GM23338 (cell line): ENCODE measurements around the gene UBN1. TPM values are rescaled to one million over a fixed set of nuclear protein-coding genes. Genes with fewer than 3 reads are reported as not detected.

Source experiments
- ATAC-seq: fragments of 200-7000 bp; cut with Tn5 transposase; 3 replicates; pipeline ENCODE4 v1.9.1; 2020
- DNase-seq: peaks from one replicate; pipeline ENCODE4 v3.0.0-alpha.2; 2015; ENCODE audit warnings: low spot score
- H2AFZ ChIP-seq: fragments of 200-600 bp; sonication (generic); 2 replicates; pipeline ENCODE4 v1.8.0; 2016; ENCODE audit warnings: antibody characterized with exemption, mild to moderate bottlenecking, moderate library complexity
- H3F3A ChIP-seq: fragments of 200-600 bp; sonication (generic); replicated peaks from 2 replicates; pipeline ENCODE4 v1.8.0; 2017; ENCODE audit warnings: antibody characterized with exemption, mixed run types, low read depth
- H3K27ac ChIP-seq: fragments of 200-600 bp; sonication (generic); 2 replicates; pipeline ENCODE4 v1.6.1; 2016; ENCODE audit warnings: low read depth
- H3K27me3 ChIP-seq: fragments of 200-600 bp; sonication (generic); 2 replicates; pipeline ENCODE4 v1.8.0; 2016; ENCODE audit warnings: mild to moderate bottlenecking, mixed run types, moderate library complexity; ENCODE audit not compliant: insufficient read depth
- H3K36me3 ChIP-seq: fragments of 200-600 bp; sonication (generic); 2 replicates; pipeline ENCODE4 v1.8.0; 2016; ENCODE audit warnings: mild to moderate bottlenecking; ENCODE audit not compliant: insufficient read depth
- H3K4me1 ChIP-seq: fragments of 200-600 bp; sonication (generic); 2 replicates; pipeline ENCODE4 v1.8.0; 2016; ENCODE audit warnings: mild to moderate bottlenecking, moderate library complexity; ENCODE audit not compliant: insufficient read depth
- H3K4me2 ChIP-seq: fragments of 200-600 bp; sonication (generic); 2 replicates; pipeline ENCODE4 v1.7.1; 2017; ENCODE audit warnings: mixed run types
- H3K4me3 ChIP-seq: fragments of 200-600 bp; sonication (generic); 2 replicates; pipeline ENCODE4 v1.6.1; 2016; ENCODE audit warnings: mixed run types
- H3K79me2 ChIP-seq: fragments of 200-600 bp; sonication (generic); replicated peaks from 2 replicates; pipeline ENCODE4 v1.8.0; 2017; ENCODE audit warnings: mild to moderate bottlenecking; ENCODE audit not compliant: insufficient read depth
- H3K9me2 ChIP-seq: fragments of 200-600 bp; sonication (generic); 2 replicates; pipeline ENCODE4 v1.8.0; 2017; ENCODE audit not compliant: insufficient read depth
- H4K20me1 ChIP-seq: fragments of 200-600 bp; sonication (generic); replicated peaks from 2 replicates; pipeline ENCODE4 v1.8.0; 2017; ENCODE audit warnings: mild to moderate bottlenecking; ENCODE audit not compliant: insufficient read depth
- H3K27ac Mint-ChIP-seq: 2 replicates; pipeline ENCODE4 v1.8.0; 2020; ENCODE audit warnings: inconsistent platforms, mild to moderate bottlenecking, moderate library complexity, mixed read lengths
- H3K27me3 Mint-ChIP-seq: 3 replicates; pipeline ENCODE4 v1.8.0; 2022; ENCODE audit warnings: low read depth, mild to moderate bottlenecking, moderate library complexity, mixed read lengths, inconsistent platforms; ENCODE audit not compliant: insufficient read depth, poor library complexity
- H3K36me3 Mint-ChIP-seq: 3 replicates; pipeline ENCODE4 v1.8.0; 2021; ENCODE audit warnings: low read depth, mild to moderate bottlenecking, inconsistent platforms, moderate library complexity, mixed read lengths
- H3K4me1 Mint-ChIP-seq: 3 replicates; pipeline ENCODE4 v1.8.0; 2020; ENCODE audit warnings: mild to moderate bottlenecking, inconsistent platforms, mixed read lengths
- H3K4me3 Mint-ChIP-seq: 3 replicates; pipeline ENCODE4 v1.8.0; 2021; ENCODE audit warnings: moderate library complexity, mild to moderate bottlenecking, inconsistent platforms, mixed read lengths
- H3K9me3 Mint-ChIP-seq: 3 replicates; pipeline ENCODE4 v1.8.0; 2020; ENCODE audit warnings: moderate library complexity, mild to moderate bottlenecking, inconsistent platforms, mixed read lengths
- EZH2phosphoT487 ChIP-seq: fragments of 200-600 bp; sonication (generic); IDR thresholded peaks from one replicate; pipeline ENCODE4 v1.8.1; 2018; ENCODE audit warnings: antibody characterized with exemption; ENCODE audit not compliant: unreplicated experiment
- NANOG ChIP-seq: IDR thresholded peaks from 2 replicates; pipeline ENCODE4 v1.6.1; 2016; ENCODE audit warnings: antibody characterized with exemption, borderline replicate concordance
- POLR2AphosphoS5 ChIP-seq: IDR thresholded peaks from 2 replicates; pipeline ENCODE4 v1.6.1; 2016; ENCODE audit warnings: antibody characterized with exemption, low read depth
- REST ChIP-seq: IDR thresholded peaks from one replicate; pipeline ENCODE4 v1.6.1; 2018; ENCODE audit warnings: antibody characterized with exemption; ENCODE audit not compliant: unreplicated experiment
- STAT1 ChIP-seq: IDR thresholded peaks from one replicate; pipeline ENCODE4 v1.6.1; 2016; ENCODE audit warnings: antibody characterized with exemption; ENCODE audit not compliant: unreplicated experiment
- ZNF114 ChIP-seq: fragments of 250-450 bp; sonication (Bioruptor Pico); IDR thresholded peaks from 2 replicates; pipeline ENCODE4 v1.5.0; 2020; ENCODE audit warnings: mild to moderate bottlenecking, moderate library complexity
- polyA plus RNA-seq: library from polyadenylated mRNA; unstranded; fragments of >200 nt; fragmentation: Nextera tagmentation; extraction: Ambion mirVana; gene quantifications from 2 replicates; pipeline ENCODE4 v1.2.1, GENCODE V29; 2016
- total RNA-seq: library from RNA; depleted of rRNA; stranded (reverse); fragments of >200 nt; shearing (Covaris generic); gene quantifications from 2 replicates; pipeline ENCODE4 v1.2.3, GENCODE V29; 2014
- TF ChIP-seq, protein P1 (sequence below): fragments of 250-450 bp; sonication (Bioruptor Pico); IDR thresholded peaks from 2 replicates; pipeline ENCODE4 v1.5.0; 2020; ENCODE audit warnings: mild to moderate bottlenecking, moderate library complexity
- TF ChIP-seq, protein P2 (sequence below): IDR thresholded peaks from 2 replicates; pipeline ENCODE4 v1.6.1; 2016; ENCODE audit warnings: antibody characterized with exemption
- TF ChIP-seq, protein P3 (sequence below), 2 experiments: fragments of 200-600 bp in 1 of 2; sonication (generic) in 1 of 2; conservative IDR thresholded peaks; 2 replicates each; pipeline versions ENCODE4 v1.5.1 to v1.6.1; 2016 to 2017; ENCODE audit warnings: antibody characterized with exemption in 2 of 2, low read depth in 2 of 2, mild to moderate bottlenecking in 2 of 2, moderate library complexity in 1 of 2

The UBN1 gene
- total and polyA plus RNA-seq, 2 experiments from 2014 or later = 18.3 to 46.8 TPM

DNA sequence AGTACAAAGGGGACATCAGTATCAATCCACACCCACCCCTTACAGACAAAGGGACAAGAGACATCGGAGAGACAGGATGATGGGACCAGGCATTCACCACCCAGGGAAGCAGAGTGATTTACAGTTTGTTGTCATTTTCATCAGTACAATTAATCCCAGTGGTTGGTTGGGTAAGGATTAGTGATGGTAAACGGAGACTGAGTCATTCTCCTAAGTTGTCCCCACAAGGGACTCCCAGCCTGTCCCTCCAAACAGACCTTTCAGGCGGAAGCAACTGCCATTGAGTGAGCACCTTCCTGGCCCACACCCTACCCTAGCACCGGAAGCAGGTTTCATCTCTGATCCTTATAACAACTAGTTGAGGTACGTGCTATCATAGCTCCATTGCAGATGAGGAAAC is 78.5 kb downstream of the UBN1 start (continued):
- TF ChIP-seq, protein P1, sequence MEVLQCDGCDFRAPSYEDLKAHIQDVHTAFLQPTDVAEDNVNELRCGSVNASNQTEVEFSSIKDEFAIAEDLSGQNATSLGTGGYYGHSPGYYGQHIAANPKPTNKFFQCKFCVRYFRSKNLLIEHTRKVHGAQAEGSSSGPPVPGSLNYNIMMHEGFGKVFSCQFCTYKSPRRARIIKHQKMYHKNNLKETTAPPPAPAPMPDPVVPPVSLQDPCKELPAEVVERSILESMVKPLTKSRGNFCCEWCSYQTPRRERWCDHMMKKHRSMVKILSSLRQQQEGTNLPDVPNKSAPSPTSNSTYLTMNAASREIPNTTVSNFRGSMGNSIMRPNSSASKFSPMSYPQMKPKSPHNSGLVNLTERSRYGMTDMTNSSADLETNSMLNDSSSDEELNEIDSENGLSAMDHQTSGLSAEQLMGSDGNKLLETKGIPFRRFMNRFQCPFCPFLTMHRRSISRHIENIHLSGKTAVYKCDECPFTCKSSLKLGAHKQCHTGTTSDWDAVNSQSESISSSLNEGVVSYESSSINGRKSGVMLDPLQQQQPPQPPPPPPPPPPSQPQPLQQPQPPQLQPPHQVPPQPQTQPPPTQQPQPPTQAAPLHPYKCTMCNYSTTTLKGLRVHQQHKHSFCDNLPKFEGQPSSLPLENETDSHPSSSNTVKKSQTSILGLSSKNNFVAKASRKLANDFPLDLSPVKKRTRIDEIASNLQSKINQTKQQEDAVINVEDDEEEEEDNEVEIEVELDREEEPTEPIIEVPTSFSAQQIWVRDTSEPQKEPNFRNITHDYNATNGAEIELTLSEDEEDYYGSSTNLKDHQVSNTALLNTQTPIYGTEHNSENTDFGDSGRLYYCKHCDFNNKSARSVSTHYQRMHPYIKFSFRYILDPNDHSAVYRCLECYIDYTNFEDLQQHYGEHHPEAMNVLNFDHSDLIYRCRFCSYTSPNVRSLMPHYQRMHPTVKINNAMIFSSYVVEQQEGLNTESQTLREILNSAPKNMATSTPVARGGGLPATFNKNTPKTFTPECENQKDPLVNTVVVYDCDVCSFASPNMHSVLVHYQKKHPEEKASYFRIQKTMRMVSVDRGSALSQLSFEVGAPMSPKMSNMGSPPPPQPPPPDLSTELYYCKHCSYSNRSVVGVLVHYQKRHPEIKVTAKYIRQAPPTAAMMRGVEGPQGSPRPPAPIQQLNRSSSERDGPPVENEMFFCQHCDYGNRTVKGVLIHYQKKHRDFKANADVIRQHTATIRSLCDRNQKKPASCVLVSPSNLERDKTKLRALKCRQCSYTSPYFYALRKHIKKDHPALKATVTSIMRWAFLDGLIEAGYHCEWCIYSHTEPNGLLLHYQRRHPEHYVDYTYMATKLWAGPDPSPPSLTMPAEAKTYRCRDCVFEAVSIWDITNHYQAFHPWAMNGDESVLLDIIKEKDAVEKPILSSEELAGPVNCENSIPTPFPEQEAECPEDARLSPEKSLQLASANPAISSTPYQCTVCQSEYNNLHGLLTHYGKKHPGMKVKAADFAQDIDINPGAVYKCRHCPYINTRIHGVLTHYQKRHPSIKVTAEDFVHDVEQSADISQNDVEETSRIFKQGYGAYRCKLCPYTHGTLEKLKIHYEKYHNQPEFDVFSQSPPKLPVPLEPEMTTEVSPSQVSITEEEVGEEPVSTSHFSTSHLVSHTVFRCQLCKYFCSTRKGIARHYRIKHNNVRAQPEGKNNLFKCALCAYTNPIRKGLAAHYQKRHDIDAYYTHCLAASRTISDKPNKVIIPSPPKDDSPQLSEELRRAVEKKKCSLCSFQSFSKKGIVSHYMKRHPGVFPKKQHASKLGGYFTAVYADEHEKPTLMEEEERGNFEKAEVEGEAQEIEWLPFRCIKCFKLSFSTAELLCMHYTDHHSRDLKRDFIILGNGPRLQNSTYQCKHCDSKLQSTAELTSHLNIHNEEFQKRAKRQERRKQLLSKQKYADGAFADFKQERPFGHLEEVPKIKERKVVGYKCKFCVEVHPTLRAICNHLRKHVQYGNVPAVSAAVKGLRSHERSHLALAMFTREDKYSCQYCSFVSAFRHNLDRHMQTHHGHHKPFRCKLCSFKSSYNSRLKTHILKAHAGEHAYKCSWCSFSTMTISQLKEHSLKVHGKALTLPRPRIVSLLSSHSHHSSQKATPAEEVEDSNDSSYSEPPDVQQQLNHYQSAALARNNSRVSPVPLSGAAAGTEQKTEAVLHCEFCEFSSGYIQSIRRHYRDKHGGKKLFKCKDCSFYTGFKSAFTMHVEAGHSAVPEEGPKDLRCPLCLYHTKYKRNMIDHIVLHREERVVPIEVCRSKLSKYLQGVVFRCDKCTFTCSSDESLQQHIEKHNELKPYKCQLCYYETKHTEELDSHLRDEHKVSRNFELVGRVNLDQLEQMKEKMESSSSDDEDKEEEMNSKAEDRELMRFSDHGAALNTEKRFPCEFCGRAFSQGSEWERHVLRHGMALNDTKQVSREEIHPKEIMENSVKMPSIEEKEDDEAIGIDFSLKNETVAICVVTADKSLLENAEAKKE (CRISPR knock-in tag) = no peak
- TF ChIP-seq, protein P2, sequence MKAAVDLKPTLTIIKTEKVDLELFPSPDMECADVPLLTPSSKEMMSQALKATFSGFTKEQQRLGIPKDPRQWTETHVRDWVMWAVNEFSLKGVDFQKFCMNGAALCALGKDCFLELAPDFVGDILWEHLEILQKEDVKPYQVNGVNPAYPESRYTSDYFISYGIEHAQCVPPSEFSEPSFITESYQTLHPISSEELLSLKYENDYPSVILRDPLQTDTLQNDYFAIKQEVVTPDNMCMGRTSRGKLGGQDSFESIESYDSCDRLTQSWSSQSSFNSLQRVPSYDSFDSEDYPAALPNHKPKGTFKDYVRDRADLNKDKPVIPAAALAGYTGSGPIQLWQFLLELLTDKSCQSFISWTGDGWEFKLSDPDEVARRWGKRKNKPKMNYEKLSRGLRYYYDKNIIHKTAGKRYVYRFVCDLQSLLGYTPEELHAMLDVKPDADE = no peak
- TF ChIP-seq NANOG (no peak), EZH2phosphoT487 (no peak), POLR2AphosphoS5 (no peak), ZNF114 (CRISPR knock-in tag) (no peak), STAT1 (no peak)

DNA sequence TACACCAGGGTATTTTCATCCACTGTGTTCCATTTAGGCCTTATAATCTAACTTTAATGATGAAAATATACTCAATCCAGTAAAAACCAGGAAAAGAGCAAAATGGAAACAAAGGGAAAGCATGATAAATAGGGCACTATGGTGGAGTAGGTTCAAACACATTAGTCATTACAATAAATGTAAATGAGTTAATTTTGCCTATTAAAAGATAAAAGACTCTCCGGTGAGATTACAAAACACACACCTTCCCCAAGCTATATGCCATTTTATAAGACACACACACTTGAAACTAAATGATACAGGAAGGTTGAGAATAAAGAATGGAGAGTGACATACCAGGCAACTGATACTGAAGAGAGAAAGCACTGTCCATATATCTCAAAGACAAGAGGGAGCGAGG is 79.6 kb downstream of the UBN1 start:
- Mint-ChIP-seq H3K4me1 (peaks cover 21% of the 10 kb centered on the region), H3K27me3 (peaks cover 7% of the 10 kb centered on the region), H3K36me3 (peaks cover 21% of the 10 kb centered on the region), H3K9me3 (peaks cover 13% of the 10 kb centered on the region), H3K27ac (no peak overlapping the region), H3K4me3 (no peak overlapping the region)
- Histone ChIP-seq H3K4me2 (no peak overlapping the region), H2AFZ (no peak overlapping the region), H3K4me3 (no peak overlapping the region), H4K20me1 (0 out of 2 replicates have a peak, but pooled peaks cover 6% of the 10 kb centered on the region), H3K27me3 (no peaks in the 10 kb centered on the region), H3K4me1 (no peaks in the 10 kb centered on the region), H3F3A (no peaks in the 10 kb centered on the region), H3K79me2 (peaks cover 16% of the 10 kb centered on the region), H3K9me2 (no peaks in the 10 kb centered on the region), H3K27ac (no peak overlapping the region), H3K36me3 (no peaks in the 10 kb centered on the region)
- ATAC-seq (no peak), DNase-seq (no peak)
- TF ChIP-seq REST = no peak
- TF ChIP-seq, protein P3, sequence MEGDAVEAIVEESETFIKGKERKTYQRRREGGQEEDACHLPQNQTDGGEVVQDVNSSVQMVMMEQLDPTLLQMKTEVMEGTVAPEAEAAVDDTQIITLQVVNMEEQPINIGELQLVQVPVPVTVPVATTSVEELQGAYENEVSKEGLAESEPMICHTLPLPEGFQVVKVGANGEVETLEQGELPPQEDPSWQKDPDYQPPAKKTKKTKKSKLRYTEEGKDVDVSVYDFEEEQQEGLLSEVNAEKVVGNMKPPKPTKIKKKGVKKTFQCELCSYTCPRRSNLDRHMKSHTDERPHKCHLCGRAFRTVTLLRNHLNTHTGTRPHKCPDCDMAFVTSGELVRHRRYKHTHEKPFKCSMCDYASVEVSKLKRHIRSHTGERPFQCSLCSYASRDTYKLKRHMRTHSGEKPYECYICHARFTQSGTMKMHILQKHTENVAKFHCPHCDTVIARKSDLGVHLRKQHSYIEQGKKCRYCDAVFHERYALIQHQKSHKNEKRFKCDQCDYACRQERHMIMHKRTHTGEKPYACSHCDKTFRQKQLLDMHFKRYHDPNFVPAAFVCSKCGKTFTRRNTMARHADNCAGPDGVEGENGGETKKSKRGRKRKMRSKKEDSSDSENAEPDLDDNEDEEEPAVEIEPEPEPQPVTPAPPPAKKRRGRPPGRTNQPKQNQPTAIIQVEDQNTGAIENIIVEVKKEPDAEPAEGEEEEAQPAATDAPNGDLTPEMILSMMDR (conservative IDR thresholded peaks at IDR 0.05; ENCODE audit: low read depth in 2 of 2) = no peak
